ENCODE measurements around the gene FNDC5.

- TF ChIP-seq CTCF (IDR thresholded peaks at IDR 0.05) (no peak), EZH2 (IDR thresholded peaks at IDR 0.05) (no peak)
Observed at GRCh38 chr1:32906654-32907053, 35.9 kb upstream of the FNDC5 start.
